HG02610 (cell line): ENCODE results near the gene RAB11B.
"Not testable (repeated sequence)": the region's sequence is repeated elsewhere in the genome, so short reads cannot be mapped to it uniquely, and the experiment has no call there.

Source experiments
- ATAC-seq: cut with Tn5 transposase; IDR thresholded peaks from one replicate; pipeline ENCODE4 v1.9.1; 2021; ENCODE audit warnings: mild to moderate bottlenecking, moderate library complexity; ENCODE audit not compliant: unreplicated experiment

Gene RAB11B

DNA sequence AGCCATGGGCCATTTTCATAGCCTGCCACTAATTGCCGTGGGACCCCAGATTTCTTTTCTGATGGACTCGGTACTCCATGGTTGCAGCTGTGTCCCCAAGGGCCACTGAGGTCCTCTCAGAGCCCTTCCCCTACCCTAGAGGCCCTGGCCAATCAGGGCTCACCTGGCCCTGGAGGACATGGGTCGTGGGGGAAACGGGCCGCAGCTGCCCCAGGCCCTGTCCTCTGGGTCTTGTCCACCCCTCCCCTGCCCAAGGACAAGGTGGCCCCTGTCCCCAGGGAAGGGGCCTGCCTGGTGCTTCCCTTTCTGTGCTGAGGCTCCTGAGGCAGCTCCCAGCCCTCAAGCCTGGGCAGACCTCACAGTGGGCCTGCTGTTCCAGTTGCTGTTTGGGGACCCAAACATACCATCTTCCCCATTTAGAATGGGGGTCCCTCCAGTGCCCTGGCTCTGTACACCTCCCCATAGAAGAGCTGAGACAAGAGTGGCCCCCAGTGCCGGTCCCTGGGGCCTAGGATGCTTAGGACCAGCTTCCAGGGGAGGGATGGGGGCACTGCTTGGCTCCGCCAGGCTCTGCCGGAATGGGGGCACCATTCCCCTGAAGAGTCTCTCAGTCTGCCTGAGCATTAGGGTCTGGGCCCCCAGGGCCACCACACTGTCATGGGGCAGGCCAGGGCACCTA is 3.2 kb downstream of the RAB11B start:
- ATAC-seq = no peak

DNA sequence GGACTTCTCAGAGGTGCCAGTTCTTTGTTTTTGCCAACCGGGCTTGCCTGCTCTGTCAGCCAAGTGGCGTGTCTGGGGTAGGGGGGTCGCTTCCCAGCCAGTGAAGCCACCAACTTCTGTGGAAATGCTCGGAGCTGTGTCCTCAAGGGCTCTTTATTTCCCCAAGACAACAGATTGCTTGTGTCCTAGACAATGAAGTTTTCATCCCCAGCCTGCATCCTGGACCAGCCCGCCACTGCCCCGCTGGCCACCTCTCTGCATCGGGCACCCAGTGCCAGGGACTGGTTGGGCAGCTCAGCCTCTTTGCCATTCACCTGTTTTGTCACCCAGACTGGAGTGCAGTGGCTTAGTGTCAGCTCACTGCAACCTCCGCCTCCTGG is 3.7 kb downstream of the RAB11B start:
- no peak for ATAC-seq

DNA sequence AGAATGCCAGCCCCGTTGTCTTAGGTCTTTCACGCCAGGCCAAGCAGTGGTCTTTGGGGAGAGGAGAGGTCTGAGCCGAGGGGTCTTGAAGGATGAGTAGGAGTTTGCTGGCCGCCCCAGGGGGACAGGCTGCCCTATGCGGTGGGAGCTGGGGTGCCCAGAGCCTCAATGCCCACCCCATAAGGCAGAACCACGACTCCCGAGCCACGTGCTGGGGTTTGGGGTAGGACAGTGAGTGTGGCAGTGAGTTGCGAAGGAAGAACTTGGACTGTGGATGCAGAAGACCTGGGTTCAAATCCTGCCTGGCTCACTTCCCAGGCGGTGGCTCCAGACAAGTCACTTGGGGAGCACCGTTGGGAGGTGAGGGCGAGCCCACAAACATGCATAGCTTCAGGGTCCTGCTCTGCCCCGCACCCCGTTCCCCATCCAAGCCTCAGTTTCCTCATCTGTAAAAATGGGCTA is 5.5 kb downstream of the RAB11B start:
- no peak for ATAC-seq

DNA sequence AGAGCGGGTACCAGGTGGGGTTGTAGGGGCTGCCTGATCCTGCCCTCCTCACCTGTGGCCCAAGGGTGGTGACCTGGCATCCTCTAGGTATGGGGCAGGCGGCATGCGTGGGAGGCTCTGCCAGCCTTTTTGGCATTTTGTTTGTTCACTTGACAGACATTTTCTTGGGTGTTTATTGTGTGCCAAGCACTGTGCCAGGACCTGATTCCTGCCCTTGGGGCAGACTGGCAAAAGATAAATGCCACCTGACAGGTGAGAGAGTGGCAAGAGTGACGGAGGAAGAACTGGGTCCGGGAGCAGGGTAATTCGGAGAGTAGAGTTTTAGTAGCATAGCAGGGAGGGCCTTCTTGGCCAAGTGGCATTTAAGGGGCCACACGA is 6.0 kb downstream of the RAB11B start:
- no peak for ATAC-seq

GRCh38 chr19:8396563-8397203 is 6.5 kb downstream of the RAB11B start:
- ATAC-seq = peak; percentile 39

GRCh38 chr19:8397271-8397670 is 7.1 kb downstream of the RAB11B start:
- ATAC-seq = no peak

DNA sequence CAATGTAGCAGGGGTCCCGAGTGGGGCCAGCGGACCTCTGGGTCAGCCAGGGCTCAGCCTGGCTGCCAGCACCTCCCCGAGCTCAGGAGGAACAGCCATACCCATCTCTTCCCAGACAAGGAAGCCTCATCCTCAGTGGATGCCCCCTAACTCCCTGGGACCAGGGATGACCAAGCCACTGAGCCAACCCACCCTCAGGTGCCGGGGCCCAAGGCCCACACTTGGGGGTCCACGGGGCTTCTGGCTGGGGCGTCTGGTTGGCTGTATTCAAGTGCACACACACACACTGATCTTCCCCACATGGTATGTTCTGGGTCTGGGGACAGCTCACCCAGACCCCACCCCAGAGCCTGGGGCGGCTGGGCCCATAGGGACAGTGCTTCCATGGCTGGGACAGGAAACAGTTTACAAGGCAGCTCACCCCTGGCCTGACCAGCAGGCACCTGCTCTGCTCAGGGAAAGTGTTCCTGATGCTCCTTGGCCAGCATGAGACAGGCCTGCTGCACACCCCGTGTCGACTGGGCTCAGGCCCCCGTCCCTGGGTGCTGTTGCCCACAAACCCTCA is 7.7 kb downstream of the RAB11B start:
- ATAC-seq = no peak

DNA sequence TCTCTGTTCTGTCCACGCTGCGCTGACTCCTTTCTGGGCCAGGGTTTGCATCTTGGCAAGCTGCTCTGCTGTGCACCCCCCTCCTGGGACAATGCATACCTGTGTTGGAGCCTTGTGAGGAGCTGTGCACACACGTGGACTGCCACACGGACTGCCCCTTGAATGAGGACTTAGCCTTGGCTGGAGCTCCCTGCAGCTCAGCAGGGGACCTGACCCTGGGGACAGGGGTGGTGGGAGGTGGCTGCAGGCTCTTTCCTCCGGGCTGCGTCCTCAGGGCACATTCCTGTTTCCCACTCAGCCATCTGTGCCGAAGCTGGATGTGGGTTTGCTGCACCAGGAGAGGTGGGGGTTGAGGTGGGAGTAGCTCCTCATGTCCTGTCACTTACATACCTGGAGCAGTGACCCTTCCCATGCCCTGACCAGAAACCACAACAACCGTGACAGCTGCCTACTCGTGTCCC is 8.2 kb downstream of the RAB11B start:
- ATAC-seq = no peak

- no peak for ATAC-seq
These were observed 9.6 kb downstream of the RAB11B start for GRCh38 chr19:8399681-8400188.

- no peak for ATAC-seq
These were observed 11.8 kb downstream of the RAB11B start for GRCh38 chr19:8401981-8402411.

DNA sequence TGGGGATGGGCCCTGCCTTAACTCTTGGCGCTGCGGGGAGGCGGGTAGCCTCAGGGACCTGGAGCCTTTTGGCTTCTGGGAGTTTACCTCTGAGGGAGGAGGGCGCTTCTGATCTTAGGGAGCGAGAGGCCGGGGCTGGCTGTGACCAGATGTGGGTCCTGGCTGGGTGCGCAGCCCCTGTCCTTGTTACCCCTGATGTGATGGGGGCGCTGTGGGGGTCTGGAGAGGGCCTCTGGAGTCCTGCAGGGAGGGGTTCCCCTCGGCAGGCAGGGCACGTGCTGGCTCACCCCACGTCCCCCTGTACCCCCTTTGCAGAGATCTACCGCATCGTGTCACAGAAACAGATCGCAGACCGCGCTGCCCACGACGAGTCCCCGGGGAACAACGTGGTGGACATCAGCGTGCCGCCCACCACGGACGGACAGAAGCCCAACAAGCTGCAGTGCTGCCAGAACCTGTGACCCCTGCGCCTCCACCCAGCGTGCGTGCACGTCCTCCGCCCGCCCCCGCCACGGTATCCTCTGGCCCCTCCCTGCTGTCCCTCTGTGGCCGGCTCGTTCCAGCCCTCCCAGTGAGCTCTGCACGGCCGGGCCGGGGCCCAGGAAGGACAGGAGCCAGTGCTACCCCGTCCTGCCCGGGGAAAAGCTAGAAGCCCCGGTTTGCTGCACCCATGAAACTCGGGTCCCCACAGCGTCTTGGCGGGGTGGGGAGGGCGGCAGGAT is 13.1 kb downstream of the RAB11B start:
- ATAC-seq = no peak

GRCh38 chr19:8403820-8404109 is 13.6 kb downstream of the RAB11B start:
- ATAC-seq = no peak

- no peak for ATAC-seq
These were observed 14.4 kb downstream of the RAB11B start for GRCh38 chr19:8404391-8405151.

GRCh38 chr19:8410718-8411117 is 20.6 kb downstream of the RAB11B start:
- not testable (repeated sequence) for ATAC-seq

DNA sequence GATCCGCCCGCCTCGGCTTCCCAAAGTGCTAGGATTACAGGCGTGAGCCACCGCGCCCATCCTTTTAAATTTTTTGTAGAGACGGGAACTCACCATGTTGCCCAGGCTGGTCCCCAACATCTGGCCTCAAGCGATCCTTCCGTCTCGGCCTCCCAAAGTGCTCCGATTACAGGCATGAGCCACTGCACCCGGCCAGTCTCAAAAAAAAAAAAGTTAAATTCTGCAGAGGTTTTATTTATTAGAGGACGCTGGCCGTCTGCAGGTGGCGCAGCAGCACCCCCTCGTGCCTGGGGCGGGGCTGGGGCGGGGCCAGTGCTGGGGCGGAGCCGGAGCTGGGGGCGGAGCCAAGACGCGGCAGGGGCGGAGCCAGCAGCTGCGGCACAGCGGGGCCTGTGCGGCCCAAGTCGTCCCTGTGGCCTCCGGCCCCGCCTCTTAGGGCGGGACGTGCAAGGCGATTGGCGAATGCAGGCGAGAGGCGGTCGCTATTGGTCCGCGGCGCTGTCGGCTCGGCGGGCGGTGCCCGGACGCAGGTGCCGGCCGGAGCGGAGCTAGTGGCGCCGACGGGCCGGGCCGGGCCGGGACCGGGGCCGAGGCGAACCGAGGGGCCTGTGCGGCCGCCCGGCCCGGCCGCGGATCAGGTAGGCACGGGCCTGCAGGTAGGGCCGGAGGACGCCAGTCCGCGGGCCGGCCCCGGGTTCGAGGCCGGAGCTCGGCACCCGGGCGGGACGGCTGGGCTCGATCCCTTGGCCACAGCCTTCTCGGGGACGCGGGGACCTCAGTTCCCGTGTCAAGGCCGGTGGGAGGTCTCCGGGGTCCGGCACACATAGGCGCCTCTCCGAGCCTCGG is 22.8 kb downstream of the RAB11B start, which contains the start of gene MARCHF2:
MARCHF2 (plus strand) TSS at position 523 of the 846 bp plus-strand sequence. CDS start 8,536 bp downstream, outside the sequence.
- ATAC-seq = peak; percentile 99

DNA sequence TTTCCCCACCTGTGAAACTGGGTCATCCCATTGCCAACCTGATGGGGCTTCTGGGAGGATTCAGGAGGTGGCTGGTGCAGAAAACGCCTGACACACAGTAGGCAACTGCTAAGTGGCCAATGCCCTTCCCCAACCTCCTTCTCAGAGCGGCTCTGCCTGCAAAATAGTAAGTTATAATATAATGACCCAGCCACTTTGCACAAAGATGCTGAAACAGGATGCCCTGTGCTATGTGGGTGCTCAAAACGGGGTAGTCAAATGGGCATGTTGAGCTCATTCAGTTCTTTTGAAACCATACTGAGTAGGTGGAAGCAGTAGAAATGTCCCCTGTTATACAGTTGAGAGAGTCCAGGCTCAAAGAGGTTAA is 23.5 kb downstream of the RAB11B start:
- no peak for ATAC-seq

GRCh38 chr19:8416796-8417195 is 26.6 kb downstream of the RAB11B start:
- ATAC-seq = no peak

DNA sequence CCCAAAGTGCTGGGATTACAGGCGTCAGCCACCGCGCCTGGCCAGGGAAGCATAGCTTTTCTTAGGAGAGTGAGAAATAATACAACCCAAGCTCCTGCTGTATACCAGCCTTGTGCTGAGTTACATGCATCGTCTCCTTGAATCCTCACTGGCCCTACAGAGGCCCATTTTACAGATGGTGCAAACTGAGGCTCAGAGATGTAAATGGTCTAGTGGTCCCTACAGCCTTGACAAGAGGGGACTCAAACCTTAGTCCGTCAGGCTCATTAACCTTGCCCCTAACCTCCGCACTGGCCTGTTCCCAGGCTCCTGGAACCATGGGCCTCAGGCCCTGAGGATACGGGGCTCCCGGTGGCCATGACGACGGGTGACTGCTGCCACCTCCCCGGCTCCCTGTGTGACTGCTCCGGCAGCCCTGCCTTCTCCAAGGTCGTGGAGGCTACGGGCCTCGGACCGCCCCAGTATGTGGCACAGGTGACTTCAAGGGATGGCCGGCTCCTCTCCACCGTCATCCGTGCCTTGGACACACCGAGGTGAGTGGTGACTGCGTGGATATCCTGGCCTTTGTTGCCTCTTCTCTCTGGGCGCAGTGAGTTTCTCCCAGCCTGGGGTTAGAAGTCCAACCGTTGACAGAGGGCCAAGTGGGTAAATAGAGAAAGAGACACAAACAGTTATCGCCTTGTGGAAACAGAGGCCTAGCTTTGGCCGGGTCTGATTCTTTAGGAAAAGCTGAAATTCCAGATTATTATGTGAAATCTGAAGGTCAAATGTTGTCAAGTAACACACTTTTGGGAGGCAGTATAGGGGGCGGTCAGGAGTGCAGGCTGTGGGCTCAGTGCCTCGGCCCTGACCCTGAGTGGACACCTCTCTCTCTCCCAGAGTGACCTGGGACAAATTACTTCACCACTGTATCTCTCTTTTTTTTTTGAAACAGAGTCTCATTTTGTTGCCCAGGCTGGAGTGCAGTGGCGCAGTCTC is 31.6 kb downstream of the RAB11B start:
- no peak for ATAC-seq

DNA sequence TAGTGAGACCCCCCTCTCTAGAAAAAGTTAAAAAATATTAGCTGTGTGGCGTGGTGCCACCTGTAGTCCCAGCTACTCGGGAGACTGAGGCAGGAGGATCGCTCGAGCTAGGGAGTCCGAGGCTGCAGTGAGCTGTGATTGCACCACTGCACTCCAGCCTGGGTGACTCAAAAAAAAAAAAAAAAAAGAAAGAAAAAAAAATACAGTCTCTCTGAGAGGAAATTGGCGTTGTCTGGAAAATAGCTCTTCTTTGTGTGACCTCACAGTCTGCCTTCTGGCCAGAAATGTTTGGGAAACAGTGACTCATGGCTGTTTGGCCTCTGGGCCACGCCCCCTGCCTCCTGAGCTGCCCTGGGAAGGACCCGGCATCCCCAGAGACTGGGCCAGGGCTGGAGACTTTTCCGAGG is 33.7 kb downstream of the RAB11B start:
- ATAC-seq = no peak
